CD1c-positive myeloid dendritic cell (primary cell): Measurements from ENCODE around the gene DBH.
"Not testable (repeated sequence)": the region's sequence is repeated elsewhere in the genome, so short reads cannot be mapped to it uniquely, and the experiment has no call there.

ENCODE experiments used
- DNase-seq: peaks from one replicate; pipeline ENCODE4 v3.0.0-alpha.2; 2016; ENCODE audit errors: extremely low spot score

Gene DBH

GRCh38 chr9:133666387-133666786 is 30.2 kb downstream of the DBH start:
- no peak for DNase-seq

DNA sequence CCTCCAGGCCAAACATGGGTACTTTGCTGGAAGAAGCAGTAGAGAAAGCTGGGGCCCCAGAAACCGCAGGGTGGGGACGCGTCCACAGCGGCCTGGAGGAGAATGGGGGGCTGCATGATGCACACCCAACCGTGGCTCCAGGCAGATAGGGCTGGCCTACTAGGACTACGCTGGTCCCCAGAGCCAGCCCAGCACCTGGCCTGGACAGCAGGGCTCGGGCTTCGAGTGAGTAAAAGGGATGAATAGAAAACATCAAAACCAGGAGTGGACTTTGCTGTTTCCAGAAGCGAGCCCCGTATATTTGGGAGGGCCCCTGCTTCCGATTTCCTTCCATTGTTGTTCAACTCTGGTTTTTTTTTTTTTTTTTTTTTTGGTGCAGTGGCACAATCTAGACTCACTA is 30.7 kb downstream of the DBH start:
- no peak for DNase-seq

DNA sequence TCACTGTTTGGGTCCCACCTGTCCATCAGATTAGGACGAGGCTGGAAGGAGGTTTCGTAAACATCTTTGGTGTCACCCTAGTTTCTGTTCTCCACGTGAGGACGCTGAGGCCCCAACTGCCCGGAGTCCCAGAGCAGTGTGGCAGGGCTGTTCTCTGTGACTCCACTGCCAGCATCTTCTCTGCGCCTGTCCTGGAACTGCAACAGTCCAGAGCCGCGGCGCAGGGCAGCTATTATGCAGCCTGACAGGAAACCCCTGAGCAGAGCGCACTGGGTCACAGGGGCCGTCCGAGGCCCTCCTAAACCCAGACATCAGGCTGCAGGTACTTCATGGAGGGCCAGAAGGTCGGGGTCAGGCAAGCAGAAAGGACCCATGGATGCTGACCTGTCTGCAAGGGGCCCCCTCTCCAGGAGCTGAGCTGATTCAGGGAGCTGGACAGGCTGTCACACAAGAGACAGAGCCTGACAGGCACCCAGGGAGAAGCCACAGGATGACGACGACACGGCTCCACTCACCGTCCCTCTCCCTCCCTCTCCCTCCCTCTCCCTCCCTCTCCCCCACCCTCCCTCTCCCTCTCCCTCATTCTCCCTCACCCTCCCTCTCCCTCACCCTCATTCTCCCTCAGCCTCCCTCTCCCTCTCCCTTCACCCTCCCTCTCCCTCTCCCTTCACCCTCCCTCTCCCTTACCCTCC is 31.7 kb downstream of the DBH start:
- no peak for DNase-seq

DNA sequence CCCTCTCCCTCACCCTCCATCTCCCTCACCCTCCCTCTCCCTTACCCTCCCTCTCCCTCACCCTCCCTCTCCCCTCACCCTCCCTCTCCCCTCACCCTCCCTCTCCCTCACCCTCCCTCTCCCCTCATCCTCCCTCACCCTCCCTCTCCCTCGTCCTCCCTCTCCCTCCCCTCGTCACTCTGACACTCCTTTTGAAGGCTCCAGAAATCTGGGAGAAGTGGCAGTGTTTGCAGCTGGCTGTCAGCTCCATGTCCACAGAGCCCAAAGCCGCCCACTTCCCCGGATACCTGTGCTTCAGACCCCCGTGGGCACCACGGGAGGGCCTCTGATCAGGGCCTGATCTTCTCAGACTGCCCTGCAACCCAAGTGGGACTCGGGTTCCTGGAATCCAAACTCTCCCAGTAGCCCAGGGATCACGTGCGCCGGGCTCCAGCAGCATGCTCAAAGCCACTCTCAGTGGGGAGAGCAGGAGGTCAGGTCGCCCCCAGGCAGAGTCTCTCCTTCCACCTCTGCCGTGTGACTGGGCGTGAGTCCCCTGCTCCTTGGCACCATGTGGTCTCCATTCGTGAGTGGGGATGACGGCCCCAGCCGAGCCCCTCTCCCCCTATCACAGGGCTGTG is 33.1 kb downstream of the DBH start:
- no peak for DNase-seq

DNA sequence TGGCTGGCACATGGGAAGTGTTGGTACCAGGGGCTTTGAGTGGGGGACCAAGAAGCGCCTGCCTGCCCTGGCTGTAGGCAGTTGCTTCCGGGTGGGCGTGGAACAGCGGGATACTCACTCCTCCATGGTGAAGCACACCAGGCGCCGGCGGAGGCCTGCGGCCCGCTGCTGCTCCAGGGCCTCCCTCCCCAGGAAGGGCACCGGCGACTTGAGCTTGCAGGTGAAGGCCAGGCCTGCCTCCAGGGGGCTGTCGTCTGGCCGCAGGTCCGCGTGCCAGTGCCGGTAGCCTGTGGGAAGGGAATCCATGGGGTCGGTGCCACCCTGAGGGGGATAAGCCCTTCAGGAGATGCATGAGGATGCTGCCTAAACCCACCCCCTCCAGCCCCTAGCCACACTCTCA is 34.3 kb downstream of the DBH start:
- no peak for DNase-seq

- DNase-seq: no peak
Measured at GRCh38 chr9:133671371-133671770, 35.2 kb downstream of the DBH start.

DNA sequence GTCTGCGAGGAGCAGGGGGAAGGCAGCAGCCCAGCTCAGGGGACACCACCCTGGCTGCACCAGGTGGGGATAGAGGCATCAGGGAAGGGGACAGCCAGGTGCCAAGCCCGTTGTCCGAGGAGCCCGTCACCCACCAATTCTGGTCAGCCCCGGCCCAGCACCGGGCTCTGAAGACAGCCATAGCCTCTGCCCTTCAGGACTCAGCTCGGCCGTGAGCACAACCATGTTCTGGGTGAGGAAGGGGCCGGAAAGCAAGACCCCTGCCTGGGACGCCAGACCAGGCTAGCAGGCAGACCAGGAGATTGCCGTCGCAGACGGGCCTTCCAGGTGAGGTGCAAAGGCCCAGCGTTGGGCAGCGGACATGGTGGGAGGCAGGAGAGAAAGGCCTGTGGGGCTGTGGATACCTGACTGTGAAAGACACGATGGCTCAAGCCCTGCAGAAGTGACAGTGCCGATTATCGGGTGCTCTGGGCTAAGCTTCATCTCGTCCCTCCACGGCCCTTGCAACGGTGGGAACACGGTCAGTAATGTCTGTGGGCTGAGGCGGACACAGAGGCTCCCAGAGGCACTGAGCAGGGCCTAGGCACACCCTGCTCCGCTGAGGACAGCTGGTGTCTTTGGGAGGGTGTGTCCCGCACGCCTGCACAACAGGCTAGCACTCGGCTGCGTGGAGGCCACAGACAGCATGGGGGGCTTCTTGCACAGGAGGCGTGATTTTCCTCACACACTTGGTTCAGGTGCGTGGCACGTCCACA is 36.5 kb downstream of the DBH start:
- no peak for DNase-seq

GRCh38 chr9:133673258-133673655 is 37.1 kb downstream of the DBH start:
- DNase-seq: no peak

DNA sequence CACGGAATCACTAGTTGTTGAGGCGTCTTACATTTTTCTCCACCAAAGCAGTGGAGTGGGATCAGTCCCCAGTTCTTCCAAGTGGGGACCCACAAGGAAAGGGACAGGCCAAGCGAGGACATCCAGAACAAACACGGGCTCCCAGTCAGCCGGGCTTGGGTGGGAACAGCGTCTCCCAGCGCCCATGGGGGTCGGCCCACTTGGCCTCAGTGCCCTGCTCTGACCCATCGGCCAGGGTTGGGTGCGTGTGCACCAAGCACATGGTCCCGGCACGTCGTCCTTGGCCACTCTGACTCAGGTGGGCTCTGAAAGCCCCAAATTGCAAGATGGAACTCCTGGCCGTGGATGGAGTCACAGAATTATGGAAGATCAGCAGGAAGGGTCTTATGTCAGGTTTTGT is 37.9 kb downstream of the DBH start:
- no peak for DNase-seq

DNA sequence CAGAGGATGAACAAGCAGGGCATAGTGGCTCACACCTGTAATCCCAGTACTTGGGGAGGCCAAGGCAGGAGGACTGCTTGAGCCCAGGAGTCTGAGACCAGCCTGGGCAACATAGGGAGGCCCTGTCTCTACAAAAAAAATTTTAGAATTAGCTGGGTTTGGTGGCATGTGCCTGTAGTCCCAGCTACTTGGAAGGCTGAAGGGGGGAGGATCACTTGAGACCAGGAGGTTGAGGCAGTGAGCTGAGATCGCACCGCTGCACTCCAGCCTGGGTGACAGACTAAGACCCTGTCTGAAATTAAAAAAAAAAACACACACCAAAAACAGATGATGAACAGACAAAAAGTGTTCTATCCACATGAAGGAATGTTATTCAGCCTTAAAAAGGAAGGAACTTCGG is 39.6 kb downstream of the DBH start:
- not testable (repeated sequence) for DNase-seq

GRCh38 chr9:133676450-133676849 is 40.3 kb downstream of the DBH start:
- no peak for DNase-seq

DNA sequence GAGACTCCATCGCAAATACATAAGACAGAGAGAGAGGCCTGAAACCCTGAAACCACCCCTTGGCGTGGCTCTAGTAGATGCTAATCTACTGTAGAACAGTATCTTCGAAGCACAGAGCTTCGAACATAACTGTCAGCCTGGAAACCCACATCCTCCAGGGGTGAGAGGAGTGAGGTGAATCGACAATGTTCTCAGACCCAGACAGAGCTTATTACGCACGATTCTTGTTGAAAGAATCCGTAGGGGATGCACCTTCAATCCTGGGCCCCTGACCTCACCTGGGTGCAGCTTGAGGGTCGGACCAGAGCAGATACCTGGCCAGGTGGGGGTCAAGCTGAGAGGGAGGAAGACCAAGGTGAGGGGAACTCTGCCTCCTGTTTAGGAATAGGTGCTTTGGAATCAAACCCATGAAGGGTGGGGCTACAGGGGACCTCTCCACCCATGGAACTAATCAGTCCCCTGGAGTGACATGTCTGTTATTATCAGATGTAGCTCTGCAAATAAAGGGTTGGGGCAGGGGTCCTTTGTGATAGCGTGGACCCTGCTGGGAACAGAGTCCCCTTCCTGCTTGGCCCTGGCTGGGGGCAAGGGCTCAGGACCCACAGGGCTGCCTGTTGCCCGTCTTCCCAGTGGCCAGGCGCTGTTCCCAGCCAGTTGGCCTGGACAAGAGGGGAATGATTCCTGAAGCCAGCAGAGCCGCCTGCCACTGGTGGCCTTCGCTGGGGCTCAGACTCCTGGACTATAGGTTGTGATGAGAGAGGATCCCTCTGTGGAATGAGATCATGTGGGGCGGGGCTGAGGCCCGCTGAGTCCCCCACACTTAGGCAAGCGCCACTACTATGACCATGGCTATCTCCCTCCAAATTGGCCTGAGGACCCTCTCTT is 41.2 kb downstream of the DBH start:
- DNase-seq: peak; percentile 14

- no peak for DNase-seq
Measured at GRCh38 chr9:133679056-133679455, 42.9 kb downstream of the DBH start.

- no peak for DNase-seq
Measured at GRCh38 chr9:133679466-133680061, 43.4 kb downstream of the DBH start.

- DNase-seq: no peak
Measured at GRCh38 chr9:133680250-133680975, 44.2 kb downstream of the DBH start.

DNA sequence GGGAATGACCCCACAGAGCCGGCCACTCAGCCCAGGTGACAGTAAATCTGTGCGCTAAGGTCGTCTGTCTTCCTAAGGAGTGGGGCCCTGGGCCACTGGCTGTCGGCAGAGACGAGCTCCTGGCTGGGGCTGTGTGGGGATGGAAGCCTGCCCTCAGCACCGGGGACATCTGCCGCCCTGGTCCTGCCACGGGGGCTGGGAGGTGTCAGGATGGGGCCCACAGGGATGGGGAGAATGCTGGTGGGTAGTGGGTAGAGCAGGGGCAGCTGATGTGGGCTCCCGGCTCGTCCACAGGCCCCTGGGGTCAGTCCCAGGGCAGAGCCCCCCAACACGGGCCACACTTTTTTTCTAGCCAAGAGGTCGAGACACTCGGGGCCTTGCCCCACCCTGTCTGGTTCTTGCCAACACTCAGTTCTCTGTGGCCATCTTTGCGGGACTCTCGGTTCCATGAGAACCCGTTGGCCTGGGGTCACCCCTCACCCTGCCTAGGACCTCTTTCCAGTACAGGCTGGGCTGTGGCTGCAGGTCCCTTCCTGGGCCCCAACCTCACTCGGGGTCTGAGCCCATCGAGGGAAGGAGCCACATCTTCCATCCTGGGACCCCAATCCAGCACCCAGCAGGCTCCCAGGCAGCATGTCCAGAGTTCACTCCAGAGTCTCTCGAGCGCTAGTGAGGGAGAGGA is 45.0 kb downstream of the DBH start:
- DNase-seq: no peak

GRCh38 chr9:133681658-133682306 is 45.6 kb downstream of the DBH start:
- DNase-seq: no peak

DNA sequence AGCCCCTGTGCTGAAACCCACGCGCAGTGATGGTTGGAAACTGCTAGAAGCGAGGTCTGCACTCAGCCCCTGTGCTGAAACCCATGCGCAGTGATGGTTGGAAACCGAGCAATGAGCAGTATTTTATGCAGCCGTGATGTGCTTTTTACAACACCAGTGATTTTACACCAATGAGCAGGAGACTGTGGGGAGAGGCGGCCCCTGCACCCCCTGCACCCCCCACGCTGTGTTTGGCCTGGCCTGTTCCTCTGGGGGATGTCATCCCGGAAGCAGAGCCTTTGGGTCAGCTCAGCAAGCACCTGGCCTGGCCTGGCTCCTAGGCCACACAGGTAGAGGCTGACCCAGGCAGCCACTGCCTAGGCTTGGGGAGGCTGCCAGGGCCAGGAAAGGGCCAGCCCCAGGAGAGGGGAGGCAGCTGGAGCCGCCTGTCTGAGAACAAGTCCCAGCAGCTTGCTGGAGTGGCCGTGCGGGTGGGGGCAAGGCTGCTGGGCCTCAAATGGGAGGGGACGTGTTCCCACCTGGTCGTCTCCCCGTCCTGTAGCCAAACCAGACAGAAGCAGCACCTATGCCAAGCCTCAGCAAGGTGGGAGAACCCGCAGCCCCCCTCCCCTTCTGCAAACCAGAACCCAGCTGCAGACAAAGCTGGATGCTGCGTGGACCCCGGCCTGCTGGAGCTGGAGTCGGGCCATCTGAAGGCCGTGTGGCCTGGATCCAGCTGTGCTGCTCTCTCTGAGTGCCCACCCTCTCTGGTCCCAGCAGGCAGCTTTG is 46.8 kb downstream of the DBH start:
- DNase-seq: no peak

- no peak for DNase-seq
Measured at GRCh38 chr9:133683586-133684120, 47.5 kb downstream of the DBH start.
